ENCODE data around the gene PTPRT.

- TF ChIP-seq CTCF (conservative IDR thresholded peaks at IDR 0.05; ENCODE audit: low read depth, low read length): no peak
- no peak for TF ChIP-seq EZH2 (IDR thresholded peaks at IDR 0.05; ENCODE audit: low read length, unreplicated experiment)
These were observed 927.9 kb downstream of the PTPRT start for GRCh38 chr20:42261766-42262270.

Measured in PC-3 (cell line).